Colon (tissue), 2 donors: ENCODE measurements around the gene LMAN1L.

Experiments
- FAIRE-seq: peaks from 2 replicates; lab custom pipeline; 2012; peaks lifted over from hg19 to GRCh38; lab: Jason Lieb, UNC
- donor health status: control.
- donor health status: control.

LMAN1L gene

GRCh38 chr15:74863239-74864056, 50.8 kb downstream of the LMAN1L start:
- no peak for FAIRE-seq

- FAIRE-seq = no peak
Measured at GRCh38 chr15:74864296-74864695, 51.7 kb downstream of the LMAN1L start.

GRCh38 chr15:74865316-74865715, 52.7 kb downstream of the LMAN1L start:
- FAIRE-seq = no peak

GRCh38 chr15:74866090-74866489, 53.5 kb downstream of the LMAN1L start:
- no peak for FAIRE-seq

GRCh38 chr15:74867466-74868038, 54.9 kb downstream of the LMAN1L start:
- FAIRE-seq = no peak

- FAIRE-seq = no peak
Measured at GRCh38 chr15:74868059-74868458, 55.4 kb downstream of the LMAN1L start.

- FAIRE-seq = no peak
Measured at GRCh38 chr15:74869372-74869725, 56.7 kb downstream of the LMAN1L start.

GRCh38 chr15:74869726-74870407, 57.2 kb downstream of the LMAN1L start:
- FAIRE-seq = no peak

GRCh38 chr15:74870436-74871215, 58.0 kb downstream of the LMAN1L start:
- no peak for FAIRE-seq

- no peak for FAIRE-seq
Measured at GRCh38 chr15:74872702-74873035, 60.0 kb downstream of the LMAN1L start.

- FAIRE-seq = no peak
Measured at GRCh38 chr15:74873036-74873755, 60.6 kb downstream of the LMAN1L start, which contains the start of gene SCAMP2. Gene SCAMP2, minus strand, starts transcription at chr15:74873365. Its CDS starts 110 bp downstream, at chr15:74873255.

- no peak for FAIRE-seq
Measured at GRCh38 chr15:74873756-74874424, 61.3 kb downstream of the LMAN1L start.
